SKM-1 treated with dmso at 0.1 percent for 144 hours (cell line): Measurements from ENCODE around the gene C5orf34.
"Not testable (repeated sequence)": the region's sequence is repeated elsewhere in the genome, so short reads cannot be mapped to it uniquely, and the experiment has no call there.

Experiments used
- DNase-seq: peaks from one replicate; lab custom pipeline; 2025; ENCODE audit not compliant: unreplicated experiment; lab: John Stamatoyannopoulos, UW

Gene C5orf34

GRCh38 chr5:43514471-43514815 lies 505 bp downstream of the C5orf34 start:
- DNase-seq = no peak

GRCh38 chr5:43514025-43514424 lies 923 bp downstream of the C5orf34 start:
- DNase-seq = no peak

GRCh38 chr5:43511062-43511461 lies 3.9 kb downstream of the C5orf34 start:
- DNase-seq = not testable (repeated sequence)

GRCh38 chr5:43498581-43498980 lies 16.4 kb downstream of the C5orf34 start:
- DNase-seq = no peak

GRCh38 chr5:43497311-43498104 lies 17.4 kb downstream of the C5orf34 start:
- no peak for DNase-seq

- no peak for DNase-seq
Measured at GRCh38 chr5:43491326-43491725, 23.6 kb downstream of the C5orf34 start.

GRCh38 chr5:43486353-43486752 lies 28.6 kb downstream of the C5orf34 start:
- no peak for DNase-seq

- DNase-seq = peak; percentile 46
Measured at GRCh38 chr5:43485406-43485805, 29.5 kb downstream of the C5orf34 start.

GRCh38 chr5:43484106-43484849 lies 30.7 kb downstream of the C5orf34 start:
- DNase-seq = peak; percentile 86

- peak; percentile 79 for DNase-seq
Measured at GRCh38 chr5:43483298-43484105, 31.4 kb downstream of the C5orf34 start, which contains the start of gene TMEM267. Gene TMEM267 (minus strand): TSS chr5:43483865. CDS start chr5:43453969, 29,896 bp downstream.

GRCh38 chr5:43482490-43483297 lies 32.3 kb downstream of the C5orf34 start:
- no peak for DNase-seq

- no peak for DNase-seq
Measured at GRCh38 chr5:43469671-43470391, 45.1 kb downstream of the C5orf34 start.

GRCh38 chr5:43467100-43467499 lies 47.8 kb downstream of the C5orf34 start:
- DNase-seq = no peak

GRCh38 chr5:43465455-43465854 lies 49.5 kb downstream of the C5orf34 start:
- DNase-seq = not testable (repeated sequence)

- no peak for DNase-seq
Measured at GRCh38 chr5:43461066-43461465, 53.9 kb downstream of the C5orf34 start.

GRCh38 chr5:43456556-43456955 lies 58.4 kb downstream of the C5orf34 start:
- no peak for DNase-seq

GRCh38 chr5:43441575-43441974 lies 73.4 kb downstream of the C5orf34 start:
- DNase-seq = not testable (repeated sequence)

- DNase-seq = no peak
Measured at GRCh38 chr5:43437062-43437660, 77.8 kb downstream of the C5orf34 start.
